GM21717 (cell line): ENCODE data around the gene UQCRC1.

ENCODE experiments used
- ATAC-seq: cut with Tn5 transposase; IDR thresholded peaks from one replicate; pipeline ENCODE4 v1.9.1; 2021; ENCODE audit warnings: mild to moderate bottlenecking, moderate library complexity; ENCODE audit not compliant: unreplicated experiment

UQCRC1 gene

GRCh38 chr3:48609088-48610005 is at the start of gene UQCRC1:
Gene UQCRC1 (minus strand): TSS chr3:48609646. CDS start chr3:48609620, 26 bp downstream.
- ATAC-seq: peak; percentile 90

- ATAC-seq: no peak
These were observed 47.4 kb upstream of the UQCRC1 start for GRCh38 chr3:48656841-48657281.

DNA sequence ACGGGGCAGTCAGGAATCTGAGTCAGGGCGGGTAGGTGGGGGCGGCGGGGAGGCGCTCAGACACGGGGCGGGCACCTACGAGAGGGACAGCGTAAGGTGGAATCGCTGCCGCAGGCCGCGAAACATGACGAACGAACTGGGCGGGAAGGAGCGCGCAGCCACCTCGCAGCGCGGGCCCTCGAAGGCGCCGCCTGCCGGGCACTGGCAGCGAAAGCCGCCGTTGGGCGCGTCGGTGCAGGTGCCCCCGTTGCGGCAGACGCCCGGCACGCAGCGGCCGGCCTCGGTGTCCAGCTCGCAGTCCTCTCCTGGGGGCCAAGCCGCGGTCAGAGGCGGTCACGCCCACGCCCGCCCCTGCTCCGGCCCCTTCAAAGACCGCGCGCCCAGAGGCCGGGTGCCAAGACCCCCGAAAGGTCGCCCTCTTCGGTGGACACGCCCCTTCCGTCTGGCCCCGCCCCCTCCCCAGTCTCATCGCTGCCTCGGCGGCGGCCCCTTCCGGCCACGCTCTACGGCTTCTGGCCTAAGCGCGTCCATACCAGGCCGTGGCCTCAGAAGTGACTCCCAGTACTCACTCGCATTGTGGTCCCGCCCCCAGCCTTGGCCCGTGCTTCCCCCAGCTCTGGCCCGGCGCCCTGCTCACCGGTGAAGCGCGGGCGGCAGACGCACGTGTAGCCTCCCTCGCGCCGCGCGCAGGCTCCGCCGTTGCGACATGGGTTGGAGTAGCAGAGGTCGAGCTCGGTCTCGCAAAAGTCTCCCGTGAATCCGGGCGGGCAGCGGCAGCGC is 46.8 kb upstream of the UQCRC1 start:
- ATAC-seq: no peak

DNA sequence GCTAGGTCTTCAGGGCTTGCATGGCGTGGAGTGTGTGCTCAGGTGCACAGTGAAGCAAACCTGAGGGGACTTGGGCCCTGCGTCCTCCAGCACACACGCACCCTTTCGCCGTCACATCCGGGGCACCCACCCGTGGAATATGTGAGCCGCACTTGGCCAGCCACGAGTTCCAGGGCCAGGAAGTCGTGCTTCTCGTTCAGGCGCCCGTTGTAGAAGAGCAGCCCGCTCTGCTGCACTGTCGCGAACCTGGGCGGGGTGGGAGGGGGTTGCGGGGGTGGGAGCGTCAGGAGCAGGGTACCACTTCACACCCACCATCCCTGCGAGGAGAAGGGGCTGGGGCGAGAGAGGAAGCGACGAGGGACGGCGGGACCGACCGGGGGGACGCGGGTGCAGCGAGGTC is 46.2 kb upstream of the UQCRC1 start:
- ATAC-seq: no peak

- no peak for ATAC-seq
These were observed 45.6 kb upstream of the UQCRC1 start for GRCh38 chr3:48655063-48655462.

DNA sequence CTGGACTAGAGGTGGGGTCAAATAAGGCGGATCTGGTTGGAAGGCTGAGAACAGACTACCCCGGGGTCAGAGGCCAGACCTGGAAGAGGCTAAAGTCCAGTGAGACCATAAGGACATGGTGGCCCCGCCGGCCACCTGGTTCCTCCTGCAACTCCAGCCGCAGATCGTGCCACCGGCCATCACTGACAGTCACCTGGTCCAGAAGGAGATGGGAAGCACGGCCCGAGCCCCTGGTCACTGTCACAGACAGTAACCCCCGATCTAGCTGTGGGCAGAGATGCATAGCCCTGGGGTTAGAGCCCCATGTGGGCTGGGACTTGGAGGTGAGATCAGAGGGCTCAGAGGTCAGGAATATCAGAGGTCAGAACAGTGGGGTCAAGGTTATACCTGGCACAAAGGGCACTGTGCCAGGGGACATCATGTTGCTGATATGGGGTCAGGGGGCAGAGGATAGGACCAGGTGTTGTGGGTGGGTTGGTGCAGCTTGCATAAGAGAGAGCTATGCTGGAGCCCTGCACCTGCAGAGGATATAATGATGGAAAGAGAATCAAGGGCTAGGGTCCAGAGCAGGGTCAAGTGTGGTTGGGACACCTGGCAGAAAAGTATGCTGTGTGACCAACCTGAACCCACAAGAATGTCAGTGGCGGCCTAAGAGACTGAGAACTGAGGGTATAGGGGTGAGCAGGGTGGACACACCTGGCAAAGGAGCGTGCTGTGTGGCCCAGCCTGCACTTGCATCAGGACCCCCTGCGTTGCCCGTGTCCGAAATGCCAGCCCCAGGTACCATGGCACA is 43.7 kb upstream of the UQCRC1 start:
- no peak for ATAC-seq

DNA sequence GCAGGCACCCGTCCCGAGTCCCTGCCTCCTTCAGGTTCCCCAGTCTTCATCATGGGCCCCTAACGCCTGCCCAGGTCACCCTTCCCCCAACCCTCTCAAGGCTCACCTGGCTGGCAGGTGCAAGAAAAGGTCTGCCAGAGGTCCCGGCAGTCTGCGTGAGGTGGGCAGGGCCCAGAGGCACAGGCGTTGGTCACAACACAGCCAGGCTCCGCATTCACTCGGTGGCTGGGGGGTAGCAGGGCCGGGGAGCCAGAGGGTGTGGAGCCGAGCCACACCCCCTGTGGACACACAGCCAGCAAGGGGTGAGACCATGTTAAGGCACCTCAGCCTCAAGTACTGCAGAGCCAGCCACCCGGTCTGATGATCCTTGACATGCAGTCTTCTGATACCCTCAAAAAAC is 42.3 kb upstream of the UQCRC1 start:
- no peak for ATAC-seq

- ATAC-seq: no peak
These were observed 41.3 kb upstream of the UQCRC1 start for GRCh38 chr3:48650723-48651122.

GRCh38 chr3:48648188-48648850 is 38.9 kb upstream of the UQCRC1 start:
- ATAC-seq: no peak

DNA sequence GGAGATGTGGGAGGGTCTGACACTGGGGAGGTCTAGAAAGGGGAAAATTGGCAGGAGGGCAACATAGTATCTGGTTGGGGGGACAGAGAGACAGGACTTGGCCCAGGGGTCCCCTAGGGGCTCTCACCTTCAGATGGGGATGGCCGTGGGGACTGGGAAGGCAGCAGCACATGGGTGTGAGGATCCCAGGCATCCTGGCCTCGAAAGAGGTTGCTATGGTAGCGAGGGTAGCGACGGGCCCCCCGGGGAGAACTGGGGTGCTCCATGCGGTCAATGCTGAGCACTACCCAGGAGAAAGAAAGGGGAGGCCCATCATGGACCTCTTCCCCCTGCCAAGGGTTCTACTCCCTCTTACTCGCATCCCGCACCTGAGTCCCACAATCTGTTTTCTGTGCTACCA is 38.3 kb upstream of the UQCRC1 start:
- ATAC-seq: no peak

DNA sequence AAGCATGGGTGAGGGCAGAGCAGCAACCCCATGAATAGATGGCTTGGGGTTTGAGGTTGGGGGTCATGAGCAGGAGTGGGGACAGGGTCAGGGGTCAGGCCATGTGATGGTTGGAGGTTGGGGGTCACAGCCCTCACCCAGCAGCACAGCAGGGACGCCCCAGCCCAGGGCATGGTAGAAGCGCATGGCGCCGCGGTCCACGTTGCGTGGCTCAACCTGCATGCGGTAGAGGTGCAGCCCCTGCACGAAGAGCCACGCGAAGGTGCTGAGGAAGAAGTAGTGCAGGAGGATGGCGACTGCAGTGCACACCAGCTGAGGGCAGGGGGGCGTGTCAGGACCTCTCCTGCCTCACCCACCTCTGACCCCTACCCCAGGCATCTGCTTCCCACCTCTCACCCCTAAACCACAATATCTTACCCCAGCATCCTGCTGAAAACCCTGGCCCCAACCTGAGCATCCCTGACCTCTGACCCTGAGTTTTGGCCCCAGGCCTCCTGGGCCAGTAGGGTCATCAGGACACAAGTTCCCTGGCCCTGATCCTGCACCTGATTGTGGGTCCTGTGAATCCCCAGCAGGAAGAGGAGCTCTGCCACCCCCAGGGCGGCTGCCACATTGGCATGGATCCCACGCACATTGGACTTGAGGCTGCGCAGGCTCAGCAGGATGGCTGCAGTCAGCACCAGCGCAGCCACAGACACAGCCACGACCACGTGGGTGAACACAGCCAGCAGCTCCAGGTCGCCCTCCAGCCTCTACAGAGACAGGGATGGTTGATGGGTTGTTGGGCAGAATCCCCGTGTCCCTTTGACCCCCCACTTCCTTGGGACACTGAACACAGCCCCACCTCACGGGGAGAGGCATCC is 35.7 kb upstream of the UQCRC1 start:
- no peak for ATAC-seq

DNA sequence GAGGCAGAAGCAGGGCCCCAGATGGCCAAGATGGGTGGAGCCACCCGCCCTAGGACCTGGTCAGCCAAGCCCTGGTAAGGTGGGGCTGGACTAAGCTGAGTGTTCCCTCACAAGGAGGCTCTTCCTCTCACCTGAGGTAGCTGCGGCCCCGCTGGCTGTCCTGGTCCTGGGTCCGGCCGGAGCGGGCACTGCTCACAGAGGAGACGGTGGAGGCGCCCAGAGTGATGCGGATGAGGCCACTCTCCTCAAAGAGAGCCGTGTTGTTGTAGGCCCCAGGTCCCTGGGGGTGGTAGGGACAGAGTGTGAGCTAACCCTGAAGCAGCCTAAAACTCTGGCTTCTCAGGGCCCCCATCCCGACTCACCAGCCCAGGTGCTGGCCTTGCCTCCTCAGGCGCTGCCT is 33.2 kb upstream of the UQCRC1 start:
- ATAC-seq: no peak

DNA sequence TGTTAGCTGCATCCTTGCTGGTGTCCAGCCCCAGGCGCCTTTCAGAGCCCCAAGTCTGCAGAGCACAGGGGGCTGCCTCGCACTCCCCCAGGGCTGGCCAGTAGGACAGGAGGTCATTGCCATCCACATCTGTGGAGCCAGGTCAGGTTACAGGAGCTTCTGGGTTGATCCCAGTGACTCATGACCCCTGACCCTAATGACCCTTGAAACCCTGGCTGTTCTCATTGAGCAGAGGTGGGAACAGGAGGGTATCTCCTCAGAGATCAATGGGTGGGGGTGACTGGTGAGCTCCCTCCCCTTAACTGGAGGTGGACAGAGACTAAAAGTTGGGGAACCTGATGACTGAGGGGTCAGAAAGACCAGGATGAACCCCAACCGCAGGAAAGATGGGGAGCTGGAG is 31.9 kb upstream of the UQCRC1 start:
- ATAC-seq: no peak

GRCh38 chr3:48639944-48640606 is 30.6 kb upstream of the UQCRC1 start:
- no peak for ATAC-seq

DNA sequence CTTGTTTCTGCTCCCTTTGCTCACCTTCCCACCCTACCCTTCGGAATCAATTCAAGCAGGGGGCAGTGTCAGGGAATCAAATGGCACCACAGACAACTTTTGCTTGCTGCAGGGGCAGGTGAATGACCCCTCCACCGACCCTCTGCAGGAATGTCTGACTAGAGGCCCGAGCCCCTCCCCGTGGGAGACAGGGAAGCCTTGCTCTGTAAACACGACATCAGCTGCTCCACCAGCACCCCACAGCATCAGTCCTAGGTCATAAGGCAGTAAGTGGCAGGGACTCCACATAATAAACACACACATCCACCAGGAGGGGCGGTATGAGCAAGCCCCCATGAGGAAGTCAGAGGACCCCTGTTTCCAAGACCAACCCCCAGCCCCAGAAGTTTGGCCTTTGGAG is 27.9 kb upstream of the UQCRC1 start:
- ATAC-seq: no peak

GRCh38 chr3:48636149-48636655 is 26.8 kb upstream of the UQCRC1 start:
- no peak for ATAC-seq

GRCh38 chr3:48635222-48636021 is 26.0 kb upstream of the UQCRC1 start, which contains the start of gene SLC26A6:
Gene SLC26A6 (minus strand): TSS chr3:48635461. CDS start chr3:48635393, 68 bp downstream.
- peak; percentile 84 for ATAC-seq

DNA sequence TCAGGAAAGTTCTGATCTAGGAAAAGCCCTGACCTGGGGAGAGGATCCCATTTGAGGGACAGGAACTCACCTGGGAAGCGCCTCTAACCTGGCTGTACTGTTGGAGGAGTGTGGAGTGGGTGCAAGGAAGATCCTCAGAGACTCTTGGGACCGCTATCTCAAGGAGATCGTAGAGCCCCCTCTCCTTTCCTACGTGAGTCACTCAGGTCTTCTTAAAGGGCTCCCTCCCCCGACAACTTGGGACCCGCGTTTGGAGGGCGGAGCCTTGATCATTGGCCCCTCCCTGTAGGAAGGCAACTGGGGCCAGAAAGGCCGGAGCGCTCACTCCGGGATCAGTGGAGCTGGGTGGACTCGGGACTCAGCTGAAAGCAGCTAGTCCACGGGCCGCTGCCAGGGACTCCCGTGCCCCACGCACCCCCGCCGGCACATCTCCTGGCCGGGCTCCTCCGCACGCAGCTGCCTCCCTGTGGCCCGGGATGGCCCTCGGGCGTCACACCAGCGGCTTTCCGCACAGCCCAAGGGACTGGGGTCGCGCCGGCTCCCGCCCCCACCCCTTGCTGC is 25.3 kb upstream of the UQCRC1 start:
- ATAC-seq: no peak
